HG02973 (cell line): ENCODE measurements around the gene NPRL2.
A peak's percentile ranks its signal among the peaks of the same experiment; 100 is the strongest.

Source experiments
- ATAC-seq: cut with Tn5 transposase; IDR thresholded peaks from one replicate; pipeline ENCODE4 v1.9.1; 2021; ENCODE audit warnings: moderate library complexity; ENCODE audit not compliant: unreplicated experiment

The NPRL2 gene

GRCh38 chr3:50350527-50351322 lies at the start of gene NPRL2, which contains the start of gene CYB561D2:
NPRL2 (minus strand) TSS chr3:50350775; CDS start chr3:50350652, 123 bp downstream.
CYB561D2 (plus strand) TSS chr3:50350862; CDS start chr3:50351434, 572 bp downstream.
- peak; percentile 74 for ATAC-seq

GRCh38 chr3:50396502-50396901 lies 45.9 kb upstream of the NPRL2 start:
- ATAC-seq = no peak

GRCh38 chr3:50395070-50395860 lies 44.7 kb upstream of the NPRL2 start:
- no peak for ATAC-seq

DNA sequence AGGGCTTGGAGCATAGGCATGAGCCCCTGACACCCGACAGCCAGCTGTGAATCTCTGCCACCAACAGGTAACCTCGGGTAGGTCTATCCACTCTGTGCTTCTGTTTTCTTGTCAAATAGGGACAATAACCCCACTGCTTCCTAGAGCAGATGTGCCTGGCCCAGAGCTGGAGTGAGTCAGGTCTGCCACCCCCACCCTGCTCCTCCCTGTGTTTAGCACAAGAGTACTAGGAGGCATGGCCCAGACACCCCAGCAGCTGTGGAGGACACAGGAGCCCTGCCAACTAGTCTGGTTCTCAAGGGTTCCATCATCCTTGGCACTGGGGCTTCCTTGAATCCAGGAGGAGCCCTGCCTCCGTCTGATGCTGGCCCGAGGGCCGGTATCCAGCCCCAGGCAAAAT lies 42.5 kb upstream of the NPRL2 start:
- ATAC-seq = no peak

- no peak for ATAC-seq
Observed at GRCh38 chr3:50392101-50392715, 41.6 kb upstream of the NPRL2 start.

DNA sequence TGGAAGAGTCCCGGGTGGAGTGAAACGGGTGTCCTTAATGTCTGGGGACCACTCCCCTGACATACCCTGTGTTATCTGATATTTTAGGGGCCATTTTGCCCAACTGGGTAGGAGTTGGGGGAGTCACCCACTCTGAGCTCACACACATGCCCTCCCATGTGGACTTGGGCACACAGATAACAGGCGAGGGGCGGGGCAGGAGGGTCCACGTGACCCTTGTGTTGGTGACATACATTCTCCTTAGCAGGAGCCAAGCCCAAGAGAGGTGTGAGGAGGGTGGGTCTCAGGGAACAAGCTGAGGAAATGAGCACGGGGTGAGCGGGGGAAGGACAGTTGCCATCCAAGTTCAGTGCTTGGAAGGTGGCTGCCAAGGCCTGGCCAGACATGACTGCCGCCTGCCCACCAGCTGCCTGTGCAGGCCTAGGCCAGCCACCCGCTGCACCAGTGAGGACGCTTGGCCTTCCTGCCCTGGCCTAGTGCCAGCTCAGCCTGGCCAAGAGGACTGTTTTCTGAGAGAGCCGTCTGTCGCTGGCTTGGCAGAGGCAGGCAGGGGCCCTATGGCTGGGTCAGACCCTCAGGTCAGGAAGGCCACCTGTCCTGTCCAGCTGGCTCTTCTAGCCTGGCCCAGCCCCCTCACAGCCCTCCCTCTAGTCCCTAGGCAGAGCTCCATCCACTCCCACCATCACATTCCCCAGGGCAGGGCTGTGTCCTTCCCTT lies 40.1 kb upstream of the NPRL2 start:
- no peak for ATAC-seq

GRCh38 chr3:50389414-50389767 lies 38.8 kb upstream of the NPRL2 start:
- ATAC-seq = no peak

- ATAC-seq = no peak
Observed at GRCh38 chr3:50388720-50389413, 38.3 kb upstream of the NPRL2 start.

GRCh38 chr3:50388016-50388719 lies 37.6 kb upstream of the NPRL2 start:
- no peak for ATAC-seq

GRCh38 chr3:50385754-50386153 lies 35.2 kb upstream of the NPRL2 start:
- ATAC-seq = no peak

- no peak for ATAC-seq
Observed at GRCh38 chr3:50383750-50384149, 33.2 kb upstream of the NPRL2 start.

- no peak for ATAC-seq
Observed at GRCh38 chr3:50382722-50383121, 32.1 kb upstream of the NPRL2 start.

GRCh38 chr3:50381383-50381782 lies 30.8 kb upstream of the NPRL2 start:
- no peak for ATAC-seq

GRCh38 chr3:50380405-50381085 lies 30.0 kb upstream of the NPRL2 start:
- no peak for ATAC-seq

DNA sequence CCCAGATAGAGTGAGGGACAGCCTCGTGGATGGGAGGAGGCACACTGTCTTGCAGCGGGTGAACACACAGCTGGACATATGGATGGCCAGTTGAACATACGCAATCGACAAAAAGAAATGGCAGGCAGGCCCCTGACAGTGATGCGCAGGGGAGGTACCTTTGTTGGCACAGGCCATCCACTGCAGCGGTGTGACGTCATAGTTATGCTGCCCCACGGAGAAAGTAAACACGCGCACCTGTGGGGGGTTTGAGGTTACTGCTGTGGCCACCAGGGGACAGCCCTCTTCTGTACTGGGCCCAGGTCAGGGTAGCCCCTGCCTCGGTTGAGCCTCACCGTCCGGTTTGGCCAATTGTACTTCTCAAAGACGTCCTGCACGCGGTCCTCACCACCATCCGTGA lies 28.2 kb upstream of the NPRL2 start:
- no peak for ATAC-seq

GRCh38 chr3:50378024-50378423 lies 27.4 kb upstream of the NPRL2 start:
- ATAC-seq = no peak

DNA sequence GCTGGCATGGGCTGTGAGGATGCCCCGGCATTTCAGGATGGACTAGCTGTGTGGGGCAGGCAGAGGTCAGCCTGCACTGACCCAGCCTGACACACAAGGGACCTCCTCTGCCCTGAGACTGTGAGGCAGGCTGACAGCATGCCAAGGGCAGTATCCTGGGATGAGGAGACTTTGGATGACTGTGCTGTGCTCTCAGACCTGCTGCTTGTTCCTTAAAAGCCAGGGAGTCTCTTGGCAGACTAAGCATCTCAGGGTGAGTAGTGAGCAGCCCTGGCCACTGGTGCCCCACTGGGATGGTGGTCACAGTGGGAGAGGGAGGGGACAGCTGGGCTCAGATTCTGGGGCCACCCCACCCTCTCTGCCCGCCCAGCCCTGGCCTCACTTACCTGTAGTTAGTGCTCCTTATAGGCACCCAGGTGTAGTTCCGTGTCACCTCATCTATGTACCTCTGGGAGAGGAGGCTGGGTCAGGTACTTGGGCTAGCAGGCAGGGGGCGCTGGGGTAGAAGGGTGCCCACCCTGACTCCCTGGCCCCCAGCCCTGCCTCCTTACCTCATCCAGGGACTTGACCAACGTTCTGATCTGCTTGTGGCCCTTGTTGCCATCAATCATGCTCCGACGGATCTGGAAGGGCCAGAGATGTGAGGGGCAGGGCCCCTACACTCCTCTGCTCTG lies 24.8 kb upstream of the NPRL2 start:
- ATAC-seq = no peak

- no peak for ATAC-seq
Observed at GRCh38 chr3:50374363-50375257, 24.0 kb upstream of the NPRL2 start.
